ENCODE measurements around the gene TMEM132C. TPM values are rescaled to one million over a fixed set of nuclear protein-coding genes. Genes with fewer than 3 reads are reported as not detected.
"Not testable (repeated sequence)": the region's sequence is repeated elsewhere in the genome, so short reads cannot be mapped to it uniquely, and the experiment has no call there.

TMEM132C gene
- total RNA-seq, 2 donors from 2014 or later = 0.26 to 0.33 TPM

GRCh38 chr12:128245121-128245520 is 21.8 kb upstream of the TMEM132C start:
- Histone ChIP-seq H3K27me3 (ENCODE audit: control insufficient read depth, insufficient read depth, low read length, poor library complexity, severe bottlenecking) (peaks cover 2% of the 10 kb centered on the region), H3K9me3 (ENCODE audit: control insufficient read depth, low read length) (peaks cover 17% of the 10 kb centered on the region), H3K36me3 (ENCODE audit: control insufficient read depth, insufficient read depth, low read length) (no peaks in the 10 kb centered on the region), H3K4me3 (ENCODE audit: low read length) (no peak overlapping the region), H3K27ac (ENCODE audit: low read depth, low read length) (no peak overlapping the region), H3K4me1 (ENCODE audit: control insufficient read depth, insufficient read depth, low read length) (no peaks in the 10 kb centered on the region), H3K9ac (ENCODE audit: extremely low read depth, low read length, poor library complexity, severe bottlenecking) (no peak overlapping the region)
- Mint-ChIP-seq H3K36me3 (ENCODE audit: low read depth) (no peaks in the 10 kb centered on the region), H3K4me3 (no peak overlapping the region), H3K4me1 (peaks cover 5% of the 10 kb centered on the region), H3K27me3 (ENCODE audit: insufficient read depth) (peaks cover 5% of the 10 kb centered on the region), H3K27ac (no peak overlapping the region), H3K9me3 (peaks cover 42% of the 10 kb centered on the region)
- no peak for DNase-seq
- WGBS, 2 experiments (ENCODE audit: insufficient coverage in 1 of 2, insufficient read length in 1 of 2) = 89 to 91% methylated on average over 2 of the region's 2 CpGs
- no peak for TF ChIP-seq CTCF (conservative IDR thresholded peaks at IDR 0.05)

- 47 to 48% methylated on average over 6 to 7 of the region's 7 CpGs for WGBS, 2 experiments (ENCODE audit: insufficient coverage in 1 of 2, insufficient read length in 1 of 2)
- Histone ChIP-seq H3K9ac (ENCODE audit: extremely low read depth, low read length, poor library complexity, severe bottlenecking) (no peak overlapping the region), H3K27ac (ENCODE audit: low read depth, low read length) (no peak overlapping the region), H3K4me3 (ENCODE audit: low read length) (peak overlapping the region; percentile 8), H3K4me1 (ENCODE audit: control insufficient read depth, insufficient read depth, low read length) (no peaks in the 10 kb centered on the region), H3K36me3 (ENCODE audit: control insufficient read depth, insufficient read depth, low read length) (no peaks in the 10 kb centered on the region), H3K27me3 (ENCODE audit: control insufficient read depth, insufficient read depth, low read length, poor library complexity, severe bottlenecking) (peaks cover 8% of the 10 kb centered on the region), H3K9me3 (ENCODE audit: control insufficient read depth, low read length) (peaks cover 17% of the 10 kb centered on the region)
- H3K27me3 Mint-ChIP-seq (ENCODE audit: insufficient read depth) = peaks cover 7% of the 10 kb centered on the region
- H3K4me3 Mint-ChIP-seq = no peak overlapping the region
- peaks cover 42% of the 10 kb centered on the region for H3K9me3 Mint-ChIP-seq
- TF ChIP-seq CTCF (conservative IDR thresholded peaks at IDR 0.05) = no peak
- H3K27ac Mint-ChIP-seq = no peak overlapping the region
- no peaks in the 10 kb centered on the region for H3K36me3 Mint-ChIP-seq (ENCODE audit: low read depth)
- H3K4me1 Mint-ChIP-seq = peaks cover 5% of the 10 kb centered on the region
- no peak for DNase-seq
Observed at GRCh38 chr12:128245905-128246304, 21.1 kb upstream of the TMEM132C start.

GRCh38 chr12:128250096-128250495 is 16.9 kb upstream of the TMEM132C start:
- Mint-ChIP-seq H3K27me3 (ENCODE audit: insufficient read depth) (peaks cover 7% of the 10 kb centered on the region), H3K36me3 (ENCODE audit: low read depth) (no peaks in the 10 kb centered on the region), H3K4me3 (no peak overlapping the region), H3K9me3 (peaks cover 32% of the 10 kb centered on the region), H3K4me1 (peaks cover 2% of the 10 kb centered on the region), H3K27ac (no peak overlapping the region)
- no peak overlapping the region for H3K9ac ChIP-seq (ENCODE audit: extremely low read depth, low read length, poor library complexity, severe bottlenecking)
- H3K27ac ChIP-seq (ENCODE audit: low read depth, low read length) = no peak overlapping the region
- no peak for DNase-seq
- 83 to 84% methylated on average over 7 to 8 of the region's 8 CpGs for WGBS, 2 experiments (ENCODE audit: insufficient coverage in 1 of 2, insufficient read length in 1 of 2)
- no peak overlapping the region for H3K4me3 ChIP-seq (ENCODE audit: low read length)
- no peak for TF ChIP-seq CTCF (conservative IDR thresholded peaks at IDR 0.05)
- peaks cover 8% of the 10 kb centered on the region for H3K27me3 ChIP-seq (ENCODE audit: control insufficient read depth, insufficient read depth, low read length, poor library complexity, severe bottlenecking)
- peaks cover 8% of the 10 kb centered on the region for H3K9me3 ChIP-seq (ENCODE audit: control insufficient read depth, low read length)
- H3K36me3 ChIP-seq (ENCODE audit: control insufficient read depth, insufficient read depth, low read length) = no peaks in the 10 kb centered on the region
- H3K4me1 ChIP-seq (ENCODE audit: control insufficient read depth, insufficient read depth, low read length) = no peaks in the 10 kb centered on the region

GRCh38 chr12:128253829-128254228 is 13.1 kb upstream of the TMEM132C start:
- H3K27ac Mint-ChIP-seq; H3K27me3 ChIP-seq (ENCODE audit: control insufficient read depth, insufficient read depth, low read length, poor library complexity, severe bottlenecking); H3K9me3 Mint-ChIP-seq; DNase-seq; H3K9me3 ChIP-seq (ENCODE audit: control insufficient read depth, low read length); H3K27ac ChIP-seq (ENCODE audit: low read depth, low read length); H3K9ac ChIP-seq (ENCODE audit: extremely low read depth, low read length, poor library complexity, severe bottlenecking); H3K36me3 ChIP-seq (ENCODE audit: control insufficient read depth, insufficient read depth, low read length); H3K4me3 ChIP-seq (ENCODE audit: low read length); H3K36me3 Mint-ChIP-seq (ENCODE audit: low read depth); H3K4me1 ChIP-seq (ENCODE audit: control insufficient read depth, insufficient read depth, low read length); H3K4me3 Mint-ChIP-seq; H3K4me1 Mint-ChIP-seq: not testable (repeated sequence)
- H3K27me3 Mint-ChIP-seq (ENCODE audit: insufficient read depth) = peaks cover 11% of the 10 kb centered on the region
